Liver (tissue), 9 donors: Measurements from ENCODE around the gene SUCLA2. TPM values are rescaled to one million over a fixed set of nuclear protein-coding genes. Genes with fewer than 3 reads are reported as not detected.

Source experiments
- DNase-seq: peaks from one replicate; pipeline ENCODE4 v3.0.0-alpha.2; 2017; ENCODE audit warnings: low spot score
- H3K27ac ChIP-seq, 2 donors: one replicate each; pipeline ENCODE4 v1.7.0; 2013; ENCODE audit warnings: inconsistent platforms in 2 of 2, low read length in 2 of 2, control low read depth in 1 of 2, low read depth in 1 of 2, mild to moderate bottlenecking in 1 of 2
- H3K27me3 ChIP-seq, 4 donors: one replicate each; pipeline versions ENCODE4 v1.6.1 to v1.7.0; 2013; ENCODE audit warnings: low read length in 3 of 4, inconsistent platforms in 1 of 4, mild to moderate bottlenecking in 1 of 4, moderate library complexity in 1 of 4; ENCODE audit not compliant: control insufficient read depth in 4 of 4, insufficient read depth in 4 of 4
- H3K36me3 ChIP-seq, 4 donors: one replicate each; pipeline versions ENCODE4 v1.6.1 to v1.7.0; 2013; ENCODE audit warnings: low read length in 3 of 4, mild to moderate bottlenecking in 3 of 4, low read depth in 1 of 4, moderate library complexity in 1 of 4; ENCODE audit not compliant: control insufficient read depth in 4 of 4, insufficient read depth in 3 of 4
- H3K4me1 ChIP-seq, 4 donors: one replicate each; pipeline versions ENCODE4 v1.6.1 to v1.7.0; 2013; ENCODE audit warnings: low read length in 3 of 4, mild to moderate bottlenecking in 3 of 4, moderate library complexity in 1 of 4; ENCODE audit not compliant: control insufficient read depth in 4 of 4, insufficient read depth in 4 of 4
- H3K4me3 ChIP-seq, 3 donors: one replicate each; pipeline versions ENCODE4 v1.6.1 to v1.7.0; 2013; ENCODE audit warnings: low read length in 3 of 3, control low read depth in 1 of 3, low read depth in 1 of 3, mild to moderate bottlenecking in 1 of 3
- H3K9ac ChIP-seq, 2 donors: one replicate each; pipeline ENCODE4 v1.7.0; 2013; ENCODE audit warnings: low read length in 2 of 2, mild to moderate bottlenecking in 2 of 2, moderate library complexity in 2 of 2, control low read depth in 1 of 2, low read depth in 1 of 2
- H3K9me3 ChIP-seq, 4 donors: one replicate each; pipeline versions ENCODE4 v1.6.1 to v1.7.0; 2013; ENCODE audit warnings: low read length in 3 of 4; ENCODE audit not compliant: control insufficient read depth in 4 of 4
- EGR1 ChIP-seq, 2 donors: IDR thresholded peaks; 2 replicates each; pipeline ENCODE4 v1.6.1; 2016 to 2018; ENCODE audit warnings: antibody characterized with exemption in 2 of 2, low read depth in 2 of 2
- FOXA1 ChIP-seq: IDR thresholded peaks from 2 replicates; pipeline ENCODE4 v1.6.1; 2016; ENCODE audit warnings: antibody characterized with exemption
- FOXA2 ChIP-seq: IDR thresholded peaks from 2 replicates; pipeline ENCODE4 v1.6.1; 2016; ENCODE audit warnings: antibody characterized with exemption
- GABPA ChIP-seq, 2 donors: IDR thresholded peaks in 1 of 2; conservative IDR thresholded peaks in 1 of 2; 2 replicates each; pipeline ENCODE4 v1.6.1; 2016; ENCODE audit warnings: antibody characterized with exemption in 2 of 2, mild to moderate bottlenecking in 1 of 2, moderate library complexity in 1 of 2
- HNF4A ChIP-seq, 2 donors: conservative IDR thresholded peaks; 2 replicates each; pipeline ENCODE4 v1.6.1; 2016; ENCODE audit warnings: antibody characterized with exemption in 2 of 2, mild to moderate bottlenecking in 2 of 2
- HNF4G ChIP-seq: IDR thresholded peaks from 2 replicates; pipeline ENCODE4 v1.6.1; 2016; ENCODE audit warnings: antibody characterized with exemption
- JUND ChIP-seq, 2 donors: IDR thresholded peaks; 2 replicates each; pipeline ENCODE4 v1.6.1; 2016; ENCODE audit warnings: antibody characterized with exemption in 2 of 2
- NR2F2 ChIP-seq: IDR thresholded peaks from 2 replicates; pipeline ENCODE4 v1.6.1; 2016; ENCODE audit warnings: antibody characterized with exemption
- RAD21 ChIP-seq, 2 donors: IDR thresholded peaks; 2 replicates each; pipeline ENCODE4 v1.6.1; 2016; ENCODE audit warnings: antibody characterized with exemption in 2 of 2, mild to moderate bottlenecking in 2 of 2
- RXRA ChIP-seq, 2 donors: IDR thresholded peaks; 2 replicates each; pipeline ENCODE4 v1.6.1; 2017 to 2018; ENCODE audit warnings: antibody characterized with exemption in 2 of 2, mild to moderate bottlenecking in 1 of 2
- SP1 ChIP-seq: IDR thresholded peaks from 2 replicates; pipeline ENCODE4 v1.6.1; 2018; ENCODE audit warnings: antibody characterized with exemption, mild to moderate bottlenecking
- TAF1 ChIP-seq: conservative IDR thresholded peaks from 2 replicates; pipeline ENCODE4 v1.6.1; 2016; ENCODE audit warnings: antibody characterized with exemption, mild to moderate bottlenecking
- YY1 ChIP-seq: IDR thresholded peaks from 2 replicates; pipeline ENCODE4 v1.6.1; 2016; ENCODE audit warnings: antibody characterized with exemption, mild to moderate bottlenecking
- WGBS: extraction: QIAGEN DNeasy Blood & Tissue Kit; methylation state at CpG from one replicate; pipeline ENCODE4 v1.1.7; 2013; 5-methylcytosine and 5-hydroxymethylcytosine counted together
- polyA plus RNA-seq, 2 donors: library from polyadenylated mRNA; stranded (reverse) in 1 of 2; unstranded in 1 of 2; fragments of 200-250 nt in 1 of 2; fragments of >200 nt in 1 of 2; fragmentation: Nextera tagmentation in 1 of 2; extraction: Ambion mirVana in 1 of 2; gene quantifications; one replicate each; pipeline versions ENCODE4 v1.2.1 to v1.2.3, GENCODE V29; 2013 to 2015
- total RNA-seq, 2 donors: library from RNA; depleted of rRNA; stranded (reverse); fragments of >200 nt; gene quantifications; one replicate each; pipeline ENCODE4 v1.2.3, GENCODE V29; 2014
- TF ChIP-seq, protein P1 (sequence below): IDR thresholded peaks from 2 replicates; pipeline ENCODE4 v1.6.1; 2016; ENCODE audit warnings: antibody characterized with exemption
- TF ChIP-seq, protein P2 (sequence below): IDR thresholded peaks from 2 replicates; pipeline ENCODE4 v1.6.1; 2016; ENCODE audit warnings: antibody characterized with exemption, mild to moderate bottlenecking
- TF ChIP-seq, protein P3 (sequence below): IDR thresholded peaks from 2 replicates; pipeline ENCODE4 v1.6.1; 2016; ENCODE audit warnings: antibody characterized with exemption
- TF ChIP-seq, protein P4 (sequence below): IDR thresholded peaks from 2 replicates; pipeline ENCODE4 v1.6.1; 2016; ENCODE audit warnings: antibody characterized with exemption
- TF ChIP-seq, protein P5 (sequence below): fragments of 150-350 bp; IDR thresholded peaks from 2 replicates; pipeline ENCODE4 v1.5.1; 2017; ENCODE audit warnings: improper control_type of control experiment, low read depth, low read length; ENCODE audit not compliant: missing input control
- donor health status: healthy.
- donor health status: healthy.
- donor health status: healthy.
- donor health status: healthy.
- donor health status: healthy.

Gene SUCLA2
- total and polyA plus RNA-seq, 4 donors = 22.0 to 27.1 (median 26.0) TPM

DNA sequence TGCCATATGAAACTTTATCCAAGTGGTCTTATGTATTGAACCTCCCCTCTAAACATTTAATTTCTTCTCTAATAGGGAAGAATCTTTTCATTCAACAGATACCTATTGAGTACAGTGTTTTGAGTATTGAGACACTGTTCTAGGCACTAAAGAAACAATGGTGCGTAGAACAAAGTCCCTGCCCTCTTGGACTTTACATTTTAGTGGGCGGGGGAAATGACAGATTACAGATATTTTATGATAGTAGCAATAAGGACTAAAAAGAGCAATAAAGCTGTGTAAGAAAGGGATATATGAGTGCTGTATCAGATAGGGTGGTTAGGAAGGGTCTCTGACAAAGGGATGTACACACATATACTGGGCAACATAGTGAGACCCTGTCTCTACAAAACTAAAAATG is 41.8 kb upstream of the SUCLA2 start:
- no peak for DNase-seq
- TF ChIP-seq GABPA (IDR thresholded peaks at IDR 0.05 in 1 of 2, conservative IDR thresholded peaks at IDR 0.05 in 1 of 2) = no peak
- no peak for TF ChIP-seq SP1
- TF ChIP-seq FOXA2 = no peak
- TF ChIP-seq, protein P1, sequence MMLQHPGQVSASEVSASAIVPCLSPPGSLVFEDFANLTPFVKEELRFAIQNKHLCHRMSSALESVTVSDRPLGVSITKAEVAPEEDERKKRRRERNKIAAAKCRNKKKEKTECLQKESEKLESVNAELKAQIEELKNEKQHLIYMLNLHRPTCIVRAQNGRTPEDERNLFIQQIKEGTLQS = no peak
- TF ChIP-seq, protein P2, sequence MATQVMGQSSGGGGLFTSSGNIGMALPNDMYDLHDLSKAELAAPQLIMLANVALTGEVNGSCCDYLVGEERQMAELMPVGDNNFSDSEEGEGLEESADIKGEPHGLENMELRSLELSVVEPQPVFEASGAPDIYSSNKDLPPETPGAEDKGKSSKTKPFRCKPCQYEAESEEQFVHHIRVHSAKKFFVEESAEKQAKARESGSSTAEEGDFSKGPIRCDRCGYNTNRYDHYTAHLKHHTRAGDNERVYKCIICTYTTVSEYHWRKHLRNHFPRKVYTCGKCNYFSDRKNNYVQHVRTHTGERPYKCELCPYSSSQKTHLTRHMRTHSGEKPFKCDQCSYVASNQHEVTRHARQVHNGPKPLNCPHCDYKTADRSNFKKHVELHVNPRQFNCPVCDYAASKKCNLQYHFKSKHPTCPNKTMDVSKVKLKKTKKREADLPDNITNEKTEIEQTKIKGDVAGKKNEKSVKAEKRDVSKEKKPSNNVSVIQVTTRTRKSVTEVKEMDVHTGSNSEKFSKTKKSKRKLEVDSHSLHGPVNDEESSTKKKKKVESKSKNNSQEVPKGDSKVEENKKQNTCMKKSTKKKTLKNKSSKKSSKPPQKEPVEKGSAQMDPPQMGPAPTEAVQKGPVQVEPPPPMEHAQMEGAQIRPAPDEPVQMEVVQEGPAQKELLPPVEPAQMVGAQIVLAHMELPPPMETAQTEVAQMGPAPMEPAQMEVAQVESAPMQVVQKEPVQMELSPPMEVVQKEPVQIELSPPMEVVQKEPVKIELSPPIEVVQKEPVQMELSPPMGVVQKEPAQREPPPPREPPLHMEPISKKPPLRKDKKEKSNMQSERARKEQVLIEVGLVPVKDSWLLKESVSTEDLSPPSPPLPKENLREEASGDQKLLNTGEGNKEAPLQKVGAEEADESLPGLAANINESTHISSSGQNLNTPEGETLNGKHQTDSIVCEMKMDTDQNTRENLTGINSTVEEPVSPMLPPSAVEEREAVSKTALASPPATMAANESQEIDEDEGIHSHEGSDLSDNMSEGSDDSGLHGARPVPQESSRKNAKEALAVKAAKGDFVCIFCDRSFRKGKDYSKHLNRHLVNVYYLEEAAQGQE = no peak
- TF ChIP-seq, protein P3, sequence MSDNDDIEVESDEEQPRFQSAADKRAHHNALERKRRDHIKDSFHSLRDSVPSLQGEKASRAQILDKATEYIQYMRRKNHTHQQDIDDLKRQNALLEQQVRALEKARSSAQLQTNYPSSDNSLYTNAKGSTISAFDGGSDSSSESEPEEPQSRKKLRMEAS = no peak
- no peak for TF ChIP-seq HNF4G
- TF ChIP-seq FOXA1 = no peak
- no peak for TF ChIP-seq RAD21 (IDR thresholded peaks at IDR 0.05)
- TF ChIP-seq HNF4A (conservative IDR thresholded peaks at IDR 0.05) = no peak
- TF ChIP-seq, protein P4, sequence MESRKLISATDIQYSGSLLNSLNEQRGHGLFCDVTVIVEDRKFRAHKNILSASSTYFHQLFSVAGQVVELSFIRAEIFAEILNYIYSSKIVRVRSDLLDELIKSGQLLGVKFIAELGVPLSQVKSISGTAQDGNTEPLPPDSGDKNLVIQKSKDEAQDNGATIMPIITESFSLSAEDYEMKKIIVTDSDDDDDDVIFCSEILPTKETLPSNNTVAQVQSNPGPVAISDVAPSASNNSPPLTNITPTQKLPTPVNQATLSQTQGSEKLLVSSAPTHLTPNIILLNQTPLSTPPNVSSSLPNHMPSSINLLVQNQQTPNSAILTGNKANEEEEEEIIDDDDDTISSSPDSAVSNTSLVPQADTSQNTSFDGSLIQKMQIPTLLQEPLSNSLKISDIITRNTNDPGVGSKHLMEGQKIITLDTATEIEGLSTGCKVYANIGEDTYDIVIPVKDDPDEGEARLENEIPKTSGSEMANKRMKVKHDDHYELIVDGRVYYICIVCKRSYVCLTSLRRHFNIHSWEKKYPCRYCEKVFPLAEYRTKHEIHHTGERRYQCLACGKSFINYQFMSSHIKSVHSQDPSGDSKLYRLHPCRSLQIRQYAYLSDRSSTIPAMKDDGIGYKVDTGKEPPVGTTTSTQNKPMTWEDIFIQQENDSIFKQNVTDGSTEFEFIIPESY = no peak
- no peak for TF ChIP-seq YY1
- no peak for TF ChIP-seq TAF1
- TF ChIP-seq RXRA (IDR thresholded peaks at IDR 0.05) = no peak
- no peak for TF ChIP-seq NR2F2
- TF ChIP-seq JUND (IDR thresholded peaks at IDR 0.05) = no peak

DNA sequence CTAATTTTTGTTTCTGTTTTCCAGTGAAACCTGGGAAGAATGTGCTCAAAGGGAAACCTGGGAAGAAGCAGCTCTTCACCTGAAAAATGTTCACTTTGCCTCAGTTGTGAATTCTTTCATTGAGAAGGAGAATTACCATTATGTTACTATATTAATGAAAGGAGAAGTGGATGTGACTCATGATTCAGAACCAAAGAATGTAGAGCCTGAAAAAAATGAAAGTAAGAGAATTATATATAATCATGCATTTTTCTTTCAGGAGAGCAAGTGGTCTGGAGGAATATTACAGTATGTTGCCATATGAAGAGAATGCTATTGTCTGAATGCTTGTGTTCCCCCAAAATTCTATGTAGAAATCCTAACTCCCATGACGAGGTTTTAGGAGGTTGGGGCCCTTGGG is 39.8 kb upstream of the SUCLA2 start:
- H3K9me3 ChIP-seq = no peaks in the 10 kb centered on the region
- no peak overlapping the region for H3K4me3 ChIP-seq
- peaks cover 0 to 12% (median 7%) of the 10 kb centered on the region in 4 donors for H3K36me3 ChIP-seq
- DNase-seq = no peak
- H3K4me1 ChIP-seq = peaks cover 0 to 11% (median 10%) of the 10 kb centered on the region in 4 donors
- no peak overlapping the region for H3K27ac ChIP-seq
- WGBS = 99% methylated on average over 1 of the region's 1 CpG
- H3K27me3 ChIP-seq = no peaks in the 10 kb centered on the region
- H3K9ac ChIP-seq = no peak overlapping the region
- TF ChIP-seq, protein P2 = no peak
- TF ChIP-seq JUND (IDR thresholded peaks at IDR 0.05) = no peak
- no peak for TF ChIP-seq SP1
- TF ChIP-seq RAD21 (IDR thresholded peaks at IDR 0.05) = no peak
- TF ChIP-seq, protein P1 = no peak
- TF ChIP-seq EGR1 (IDR thresholded peaks at IDR 0.05; ENCODE audit: low read depth in 2 of 2) = no peak
- TF ChIP-seq HNF4A (conservative IDR thresholded peaks at IDR 0.05) = no peak
- TF ChIP-seq, protein P3 = no peak
- TF ChIP-seq YY1 = no peak
- no peak for TF ChIP-seq GABPA (IDR thresholded peaks at IDR 0.05 in 1 of 2, conservative IDR thresholded peaks at IDR 0.05 in 1 of 2)
- TF ChIP-seq, protein P5, sequence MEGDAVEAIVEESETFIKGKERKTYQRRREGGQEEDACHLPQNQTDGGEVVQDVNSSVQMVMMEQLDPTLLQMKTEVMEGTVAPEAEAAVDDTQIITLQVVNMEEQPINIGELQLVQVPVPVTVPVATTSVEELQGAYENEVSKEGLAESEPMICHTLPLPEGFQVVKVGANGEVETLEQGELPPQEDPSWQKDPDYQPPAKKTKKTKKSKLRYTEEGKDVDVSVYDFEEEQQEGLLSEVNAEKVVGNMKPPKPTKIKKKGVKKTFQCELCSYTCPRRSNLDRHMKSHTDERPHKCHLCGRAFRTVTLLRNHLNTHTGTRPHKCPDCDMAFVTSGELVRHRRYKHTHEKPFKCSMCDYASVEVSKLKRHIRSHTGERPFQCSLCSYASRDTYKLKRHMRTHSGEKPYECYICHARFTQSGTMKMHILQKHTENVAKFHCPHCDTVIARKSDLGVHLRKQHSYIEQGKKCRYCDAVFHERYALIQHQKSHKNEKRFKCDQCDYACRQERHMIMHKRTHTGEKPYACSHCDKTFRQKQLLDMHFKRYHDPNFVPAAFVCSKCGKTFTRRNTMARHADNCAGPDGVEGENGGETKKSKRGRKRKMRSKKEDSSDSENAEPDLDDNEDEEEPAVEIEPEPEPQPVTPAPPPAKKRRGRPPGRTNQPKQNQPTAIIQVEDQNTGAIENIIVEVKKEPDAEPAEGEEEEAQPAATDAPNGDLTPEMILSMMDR = no peak
- no peak for TF ChIP-seq FOXA2
- no peak for TF ChIP-seq HNF4G
- TF ChIP-seq NR2F2 = no peak
- TF ChIP-seq FOXA1 = no peak
- no peak for TF ChIP-seq TAF1

More for the DNA sequence above, 41.8 kb upstream of the SUCLA2 start:
- H3K9me3 ChIP-seq = no peaks in the 10 kb centered on the region
- H3K27me3 ChIP-seq = no peaks in the 10 kb centered on the region
- peaks cover 1 to 12% (median 10%) of the 10 kb centered on the region in 4 donors for H3K36me3 ChIP-seq
- 91% methylated on average over 2 of the region's 2 CpGs for WGBS
- H3K9ac ChIP-seq = no peak overlapping the region
- no peak overlapping the region for H3K4me3 ChIP-seq
- H3K27ac ChIP-seq = no peak overlapping the region
- H3K4me1 ChIP-seq = peaks cover 0 to 3% (median 0%) of the 10 kb centered on the region in 4 donors
